Skeletal muscle satellite cell (primary cell): ENCODE data around the gene CYP1B1.
"Not testable (repeated sequence)": the region's sequence is repeated elsewhere in the genome, so short reads cannot be mapped to it uniquely, and the experiment has no call there.

ENCODE experiments used
- H3K27me3 ChIP-seq: 2 replicates; pipeline ENCODE4 v1.7.0; 2013; ENCODE audit warnings: low read length; ENCODE audit not compliant: control insufficient read depth, insufficient read depth
- H3K36me3 ChIP-seq: 2 replicates; pipeline ENCODE4 v1.7.0; 2013; ENCODE audit warnings: mild to moderate bottlenecking, control low read depth, low read length; ENCODE audit not compliant: insufficient read depth
- H3K4me1 ChIP-seq: 2 replicates; pipeline ENCODE4 v1.7.0; 2013; ENCODE audit warnings: low read length; ENCODE audit not compliant: control insufficient read depth, insufficient read depth
- H3K4me2 ChIP-seq: 2 replicates; pipeline ENCODE4 v1.7.0; 2013; ENCODE audit warnings: mild to moderate bottlenecking, low read length
- H3K4me3 ChIP-seq: 2 replicates; pipeline ENCODE4 v1.7.0; 2013; ENCODE audit warnings: low read length
- H3K9ac ChIP-seq: 2 replicates; pipeline ENCODE4 v1.7.0; 2013; ENCODE audit warnings: mild to moderate bottlenecking, low read depth, low read length, moderate library complexity
- H3K9me3 ChIP-seq: replicated peaks from 2 replicates; pipeline ENCODE4 v1.7.0; 2013; ENCODE audit warnings: mild to moderate bottlenecking, control low read depth, low read length

CYP1B1 gene

GRCh38 chr2:38111350-38111749 is 35.4 kb upstream of the CYP1B1 start:
- Histone ChIP-seq H3K27me3 (peaks cover 20% of the 10 kb centered on the region), H3K4me1 (peaks cover 17% of the 10 kb centered on the region)
- H3K9me3 ChIP-seq, H3K4me2 ChIP-seq, H3K36me3 ChIP-seq, H3K4me3 ChIP-seq, H3K9ac ChIP-seq: not testable (repeated sequence)

- peaks cover 20% of the 10 kb centered on the region for H3K27me3 ChIP-seq
- no peaks in the 10 kb centered on the region for H3K9me3 ChIP-seq
- H3K4me1 ChIP-seq = peaks cover 11% of the 10 kb centered on the region
- no peak overlapping the region for H3K4me2 ChIP-seq
- no peak overlapping the region for H3K9ac ChIP-seq
- H3K4me3 ChIP-seq = no peak overlapping the region
- no peaks in the 10 kb centered on the region for H3K36me3 ChIP-seq
Measured at GRCh38 chr2:38109732-38110181, 33.8 kb upstream of the CYP1B1 start.

- Histone ChIP-seq H3K9ac (no peak overlapping the region), H3K36me3 (no peaks in the 10 kb centered on the region), H3K4me3 (no peak overlapping the region), H3K9me3 (no peaks in the 10 kb centered on the region), H3K4me2 (no peak overlapping the region), H3K4me1 (peaks cover 11% of the 10 kb centered on the region), H3K27me3 (peaks cover 20% of the 10 kb centered on the region)
Measured at GRCh38 chr2:38108907-38109731, 33.2 kb upstream of the CYP1B1 start.

- Histone ChIP-seq H3K9ac (no peak overlapping the region), H3K4me1 (peaks cover 11% of the 10 kb centered on the region), H3K4me3 (no peak overlapping the region), H3K27me3 (peaks cover 20% of the 10 kb centered on the region), H3K36me3 (no peaks in the 10 kb centered on the region), H3K4me2 (no peak overlapping the region), H3K9me3 (no peaks in the 10 kb centered on the region)
Measured at GRCh38 chr2:38107738-38108410, 31.9 kb upstream of the CYP1B1 start.

GRCh38 chr2:38106405-38107094 is 30.6 kb upstream of the CYP1B1 start:
- H3K4me3 ChIP-seq = no peak overlapping the region
- H3K9ac ChIP-seq = no peak overlapping the region
- no peaks in the 10 kb centered on the region for H3K36me3 ChIP-seq
- H3K4me1 ChIP-seq = peaks cover 11% of the 10 kb centered on the region
- H3K27me3 ChIP-seq = peaks cover 22% of the 10 kb centered on the region
- H3K4me2 ChIP-seq = peak overlapping the region; percentile 26
- H3K9me3 ChIP-seq = no peaks in the 10 kb centered on the region

GRCh38 chr2:38105922-38106321 is 30.0 kb upstream of the CYP1B1 start:
- Histone ChIP-seq H3K27me3 (peaks cover 26% of the 10 kb centered on the region), H3K4me3 (no peak overlapping the region)

GRCh38 chr2:38104598-38104997 is 28.6 kb upstream of the CYP1B1 start:
- Histone ChIP-seq H3K9me3 (no peaks in the 10 kb centered on the region), H3K27me3 (peaks cover 23% of the 10 kb centered on the region), H3K4me1 (peaks cover 11% of the 10 kb centered on the region), H3K36me3 (no peaks in the 10 kb centered on the region), H3K9ac (no peak overlapping the region), H3K4me3 (no peak overlapping the region), H3K4me2 (no peak overlapping the region)

More at GRCh38 chr2:38105922-38106321, 30.0 kb upstream of the CYP1B1 start:
- Histone ChIP-seq H3K4me1 (peaks cover 11% of the 10 kb centered on the region), H3K4me2 (no peak overlapping the region), H3K9me3 (no peaks in the 10 kb centered on the region), H3K9ac (no peak overlapping the region), H3K36me3 (no peaks in the 10 kb centered on the region)

- no peak overlapping the region for H3K4me3 ChIP-seq
- peaks cover 58% of the 10 kb centered on the region for H3K27me3 ChIP-seq
Measured at GRCh38 chr2:38100328-38100727, 24.4 kb upstream of the CYP1B1 start.

GRCh38 chr2:38099099-38100028 is 23.4 kb upstream of the CYP1B1 start:
- peaks cover 63% of the 10 kb centered on the region for H3K27me3 ChIP-seq
- no peak overlapping the region for H3K4me3 ChIP-seq
- no peaks in the 10 kb centered on the region for H3K9me3 ChIP-seq
- no peaks in the 10 kb centered on the region for H3K36me3 ChIP-seq
- H3K4me2 ChIP-seq = peak overlapping the region; percentile 70
- H3K9ac ChIP-seq = no peak overlapping the region
- H3K4me1 ChIP-seq = peaks cover 7% of the 10 kb centered on the region

More at GRCh38 chr2:38100328-38100727, 24.4 kb upstream of the CYP1B1 start:
- H3K4me2 ChIP-seq = no peak overlapping the region
- H3K9me3 ChIP-seq = no peaks in the 10 kb centered on the region
- H3K36me3 ChIP-seq = no peaks in the 10 kb centered on the region
- H3K9ac ChIP-seq = no peak overlapping the region
- H3K4me1 ChIP-seq = peaks cover 7% of the 10 kb centered on the region

GRCh38 chr2:38098421-38099098 is 22.6 kb upstream of the CYP1B1 start:
- H3K4me2 ChIP-seq = peak overlapping the region; percentile 70
- peaks cover 63% of the 10 kb centered on the region for H3K27me3 ChIP-seq
- H3K36me3 ChIP-seq = no peaks in the 10 kb centered on the region
- peaks cover 7% of the 10 kb centered on the region for H3K4me1 ChIP-seq
- no peak overlapping the region for H3K9ac ChIP-seq
- no peak overlapping the region for H3K4me3 ChIP-seq
- no peaks in the 10 kb centered on the region for H3K9me3 ChIP-seq
